GM19193 (cell line): Measurements from ENCODE around the gene MYO18A.
A peak's percentile ranks its signal among the peaks of the same experiment; 100 is the strongest.

ENCODE experiments used
- POLR2A ChIP-seq: IDR thresholded peaks from 4 replicates; pipeline ENCODE4 v1.6.1; 2011; ENCODE audit not compliant: insufficient read depth, insufficient read length; ENCODE audit errors: extremely low read depth

Gene MYO18A

DNA sequence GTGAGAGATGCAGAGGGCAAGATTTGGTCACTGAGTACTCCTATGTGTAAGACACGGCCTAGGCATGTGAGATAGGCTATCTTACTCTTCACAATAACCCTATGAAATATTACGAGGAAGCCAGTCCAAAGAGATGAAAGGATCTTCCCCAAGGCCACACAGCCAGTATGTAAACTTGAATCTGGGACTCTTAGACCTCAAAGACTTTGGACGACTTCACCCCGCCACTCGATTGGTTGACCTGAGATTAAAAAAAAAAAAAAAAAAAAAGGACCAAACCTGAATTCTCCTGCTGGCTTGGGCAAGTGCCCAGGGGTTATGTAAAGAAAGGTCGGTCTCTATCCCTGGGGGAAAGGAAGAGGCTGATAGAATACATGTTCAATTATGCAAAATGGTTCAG is 104.1 kb downstream of the MYO18A start:
- no peak for TF ChIP-seq POLR2A

DNA sequence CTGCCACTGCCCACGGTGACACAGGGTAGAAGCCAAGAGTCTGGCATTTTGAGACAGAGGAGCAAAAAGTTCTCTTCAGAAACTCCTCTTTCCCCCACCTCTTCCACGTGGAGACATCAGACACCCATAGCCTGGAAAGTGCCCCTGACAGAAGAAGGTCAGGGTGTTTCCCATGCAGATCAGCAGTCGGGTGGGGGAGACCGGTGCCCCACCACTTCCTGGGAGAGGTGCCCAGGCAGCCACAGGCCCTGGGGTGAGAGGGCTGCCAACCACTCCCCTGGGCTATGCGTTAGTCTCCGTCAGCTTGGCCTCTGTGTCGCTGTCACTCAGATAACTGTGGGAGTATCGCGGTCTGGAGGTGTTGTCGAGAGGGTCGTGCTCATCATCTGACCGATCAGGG is 105.7 kb downstream of the MYO18A start:
- no peak for TF ChIP-seq POLR2A

DNA sequence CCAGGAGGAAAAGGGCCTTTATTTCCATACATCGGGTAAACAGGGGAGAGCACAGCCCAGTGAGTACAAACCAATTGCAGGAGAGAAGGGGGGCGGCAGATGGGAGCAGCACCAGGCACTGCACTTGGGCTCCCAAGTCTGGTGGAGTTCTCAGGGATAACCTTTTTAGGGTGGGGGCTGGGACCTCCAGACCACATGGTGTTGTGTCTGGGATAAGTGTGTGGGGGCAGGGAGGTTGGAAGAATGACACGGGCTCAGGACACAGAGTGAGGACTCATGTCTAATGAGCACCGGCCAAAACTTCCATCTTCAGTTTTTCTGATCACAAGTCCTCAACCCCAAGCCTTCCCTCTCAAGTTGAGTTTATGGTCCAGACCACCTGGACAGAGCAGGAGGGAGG is 106.7 kb downstream of the MYO18A start:
- peak; percentile 25 for TF ChIP-seq POLR2A

DNA sequence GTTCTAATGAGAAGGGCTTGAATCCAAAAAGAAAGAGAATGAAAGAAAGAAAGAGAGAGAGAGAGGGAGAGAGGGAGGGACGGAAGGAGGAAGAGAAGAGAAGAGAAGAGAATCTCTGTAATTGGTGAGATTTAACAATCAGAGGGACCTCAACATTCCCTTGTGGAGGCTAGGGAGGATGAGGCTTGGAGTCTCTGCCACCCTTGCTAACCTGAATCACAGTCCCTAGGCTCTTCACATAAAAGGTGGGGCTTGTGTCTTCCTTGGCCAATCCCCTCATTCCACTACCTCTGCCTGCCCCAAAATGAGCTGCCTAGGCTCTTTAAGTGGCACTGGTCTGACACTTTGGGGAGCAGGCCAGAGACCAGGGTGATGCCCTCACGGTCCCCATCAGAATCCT is 107.2 kb downstream of the MYO18A start:
- TF ChIP-seq POLR2A: no peak

DNA sequence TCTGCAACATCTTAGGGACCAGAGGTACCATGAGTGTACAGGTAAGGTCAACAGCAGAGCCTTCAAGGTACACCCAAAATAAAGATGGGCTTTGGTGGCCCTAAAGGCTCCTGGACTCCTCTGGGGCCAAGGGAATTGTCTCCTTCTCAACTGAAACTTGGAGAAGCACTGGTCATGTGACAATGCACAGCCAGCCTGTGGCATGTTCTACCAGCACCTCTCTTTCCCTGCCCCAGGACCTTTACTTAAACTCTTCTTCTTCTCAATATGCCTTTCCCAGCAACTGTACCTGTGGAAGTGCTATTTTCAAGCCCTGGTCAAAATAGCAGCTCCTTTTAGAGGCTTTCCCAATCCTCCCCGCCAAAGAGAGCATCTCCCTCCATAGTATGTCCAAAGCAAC is 108.9 kb downstream of the MYO18A start:
- no peak for TF ChIP-seq POLR2A

DNA sequence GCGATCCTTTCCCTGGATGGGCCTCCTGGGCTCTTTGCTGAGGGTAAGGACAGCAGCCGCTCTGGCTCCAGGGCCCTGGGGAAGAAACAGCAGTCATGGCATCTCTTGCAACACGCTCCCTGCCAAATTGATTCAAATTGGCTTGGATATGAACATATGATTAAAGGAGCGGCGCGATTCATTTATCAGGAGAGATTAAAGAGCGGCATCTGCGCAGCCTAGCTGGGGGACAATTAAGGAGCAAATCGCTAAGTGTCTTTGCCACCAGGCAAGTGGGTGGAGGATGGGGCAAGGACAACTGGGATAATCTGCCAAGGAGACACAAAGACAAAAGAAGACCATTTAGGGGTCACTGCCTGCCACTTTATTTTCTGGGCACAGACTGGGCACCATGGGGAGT is 109.4 kb downstream of the MYO18A start:
- TF ChIP-seq POLR2A: no peak

DNA sequence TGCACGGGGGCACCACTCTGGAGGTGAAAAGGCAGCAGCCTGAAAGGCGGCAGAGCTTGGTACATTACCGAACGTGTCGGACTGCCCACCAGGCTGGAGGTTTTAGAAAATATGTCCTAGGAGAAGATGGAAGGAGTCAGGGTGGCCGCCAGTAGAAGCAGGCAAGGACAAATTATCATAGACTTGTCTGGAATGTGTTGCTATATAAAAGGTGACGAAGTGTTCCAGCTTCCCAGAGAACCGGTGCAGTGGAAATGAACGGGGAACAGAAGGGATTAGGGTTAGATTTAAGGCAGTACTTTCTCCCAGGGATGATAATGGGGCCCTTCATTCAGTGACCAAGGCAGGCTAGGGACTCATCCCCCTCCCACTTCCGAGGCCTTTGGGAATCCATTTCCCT is 109.9 kb downstream of the MYO18A start:
- no peak for TF ChIP-seq POLR2A

DNA sequence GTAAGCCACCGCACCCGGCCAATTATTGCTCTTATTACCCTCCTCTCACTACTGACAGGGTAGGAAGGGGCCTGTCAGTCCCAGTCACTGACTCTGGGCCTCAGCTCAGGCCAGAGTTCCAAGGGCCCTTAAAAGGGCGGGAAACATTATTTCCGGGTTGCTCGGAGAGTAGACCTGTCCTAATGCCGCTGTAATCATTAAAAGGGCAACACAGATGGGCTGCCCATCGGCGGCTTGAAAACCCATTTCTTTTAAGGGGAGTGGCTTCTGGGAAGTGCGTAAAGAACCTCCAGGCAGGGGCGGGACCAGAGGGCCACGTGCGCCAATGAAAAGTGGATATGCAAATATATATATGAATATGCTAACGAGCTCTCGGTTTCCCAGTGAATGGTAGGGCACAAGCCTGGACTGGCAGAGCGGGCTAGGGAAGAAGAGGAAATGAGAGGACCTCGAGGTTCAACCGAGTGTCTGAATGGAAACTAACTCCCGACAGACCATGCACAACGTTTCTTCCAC is 110.6 kb downstream of the MYO18A start:
- no peak for TF ChIP-seq POLR2A

DNA sequence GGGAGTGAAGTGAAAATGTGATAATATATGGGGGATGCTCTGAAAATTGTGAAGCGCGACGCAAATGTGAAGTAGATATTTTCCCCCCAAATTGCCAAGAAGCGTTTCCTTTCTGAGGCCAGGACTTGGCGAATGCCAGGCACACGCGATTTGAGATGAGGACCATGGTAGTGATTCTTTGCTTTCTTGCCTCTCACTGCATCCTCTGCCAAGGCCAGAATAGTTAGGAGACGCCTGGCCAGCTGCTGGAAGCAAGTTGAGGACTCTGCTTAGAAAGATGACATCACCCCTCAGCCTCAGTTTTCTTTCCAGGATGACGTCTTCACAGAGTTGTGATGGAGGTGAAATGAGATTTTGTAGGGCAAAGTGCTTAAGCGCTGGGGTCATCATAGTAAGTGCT is 111.4 kb downstream of the MYO18A start:
- no peak for TF ChIP-seq POLR2A

DNA sequence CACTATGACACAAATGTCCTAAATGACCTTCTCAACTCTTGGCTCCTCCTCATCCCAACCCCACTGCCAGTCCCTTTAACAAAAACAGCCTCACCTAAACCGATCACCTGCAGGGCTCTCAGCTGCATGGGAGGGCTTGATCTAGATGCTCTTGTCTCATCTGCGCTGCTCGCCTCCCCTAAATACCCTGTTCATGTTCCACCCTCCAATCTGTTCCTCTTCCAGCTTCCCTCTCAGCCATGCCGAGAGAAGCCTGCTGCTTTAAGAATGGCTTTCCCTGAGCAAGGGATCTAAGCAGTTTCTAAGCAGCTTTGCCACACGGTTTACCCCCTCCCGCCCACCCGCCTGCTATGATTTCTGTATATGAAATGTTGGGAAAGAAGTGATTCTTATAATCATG is 113.6 kb downstream of the MYO18A start:
- TF ChIP-seq POLR2A: no peak

DNA sequence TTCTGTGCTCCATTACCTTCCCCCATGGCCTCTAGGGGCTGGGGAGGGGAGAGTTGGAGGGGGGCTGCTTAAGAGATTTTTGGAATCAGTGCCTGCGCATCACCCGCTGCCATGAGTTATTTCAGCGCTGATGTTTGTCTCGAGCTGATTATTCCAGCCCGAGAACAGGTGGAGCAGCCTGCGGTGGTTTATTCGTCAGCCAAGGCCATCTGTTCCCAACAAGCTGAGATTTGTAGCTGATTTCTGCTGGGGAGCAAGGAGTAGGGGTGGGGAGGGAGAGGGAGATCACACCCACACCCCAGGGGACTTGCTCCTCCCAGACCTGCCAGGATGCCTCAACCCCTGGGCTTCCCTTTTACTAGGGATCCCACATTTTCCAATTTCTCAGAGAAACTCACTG is 114.2 kb downstream of the MYO18A start:
- TF ChIP-seq POLR2A: no peak

DNA sequence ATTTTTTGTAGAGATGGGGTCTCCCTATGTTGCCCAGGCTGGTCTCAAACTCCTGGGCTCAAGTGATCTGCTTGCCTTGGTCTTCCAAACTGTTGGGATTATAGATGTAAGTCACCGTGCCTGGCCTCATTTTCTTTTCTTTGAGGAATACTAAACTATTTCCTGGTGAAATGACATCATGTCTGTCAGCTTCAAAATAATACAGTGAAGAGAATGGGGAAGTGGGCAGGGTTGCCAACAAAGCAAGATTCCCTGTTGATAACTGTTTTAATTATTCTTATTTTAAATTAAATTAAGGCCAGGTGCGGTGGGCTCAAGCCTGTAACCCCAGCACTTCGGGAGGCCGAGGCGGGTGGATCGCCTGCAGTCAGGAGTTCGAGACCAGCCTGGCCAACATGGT is 116.2 kb downstream of the MYO18A start:
- TF ChIP-seq POLR2A: no peak

DNA sequence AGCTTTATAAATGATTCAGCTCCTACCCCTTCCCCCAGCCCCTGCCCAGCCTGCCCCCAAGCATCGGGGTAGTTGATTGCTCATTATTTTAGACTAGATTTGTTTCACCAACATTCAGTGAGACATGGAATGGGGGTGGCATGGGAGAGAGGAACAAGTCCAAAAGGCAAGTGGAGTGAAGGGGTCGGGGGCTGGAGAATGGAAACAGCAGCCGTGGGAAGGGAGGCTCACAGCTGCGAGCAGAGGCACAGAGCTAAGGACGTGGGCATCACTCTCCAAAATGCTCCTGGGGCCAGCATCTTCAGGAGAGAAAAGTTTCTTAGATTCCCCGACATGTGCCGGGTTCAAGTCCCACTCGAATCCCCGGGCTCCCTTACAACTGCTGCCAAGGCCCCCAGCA is 118.0 kb downstream of the MYO18A start:
- no peak for TF ChIP-seq POLR2A

DNA sequence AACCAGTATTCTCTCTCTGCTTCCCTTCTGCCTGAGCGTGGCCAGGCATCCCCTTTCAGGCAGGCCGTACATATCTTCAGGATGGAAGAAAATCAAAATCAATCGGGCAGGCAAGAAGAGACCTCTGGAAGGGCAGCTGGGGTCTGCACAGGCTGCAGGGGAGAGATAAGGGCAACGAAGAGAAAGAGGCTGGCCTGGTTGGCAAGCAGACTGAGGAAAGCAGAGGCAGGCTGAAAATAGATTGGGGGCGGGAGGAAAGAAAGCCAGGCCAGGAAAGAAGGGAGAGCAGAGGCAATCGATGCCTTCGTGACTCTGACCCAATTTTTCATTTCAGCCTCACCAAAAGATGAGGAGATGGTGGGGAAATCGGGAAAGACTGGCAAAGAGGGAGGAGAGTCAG is 119.2 kb downstream of the MYO18A start:
- no peak for TF ChIP-seq POLR2A

DNA sequence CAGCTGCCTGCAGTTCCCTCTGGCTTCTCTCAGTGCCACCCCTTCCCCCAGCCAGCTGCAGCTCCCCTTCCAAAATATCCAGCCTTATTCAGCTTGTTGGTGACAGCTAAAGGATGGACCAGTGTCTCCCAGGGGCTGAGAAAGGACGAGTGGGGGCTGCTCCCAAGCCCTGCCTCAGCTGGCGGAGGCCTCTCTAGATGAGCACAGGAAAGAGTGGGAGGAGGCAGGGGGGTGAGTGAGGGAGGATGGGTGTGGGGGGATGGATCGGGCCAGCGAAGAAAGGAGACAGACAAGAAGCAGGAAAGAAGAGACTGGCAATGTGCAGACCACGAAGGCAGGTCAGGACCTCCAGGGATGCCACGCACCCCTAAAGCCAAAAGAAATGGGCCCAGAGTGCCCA is 119.7 kb downstream of the MYO18A start:
- no peak for TF ChIP-seq POLR2A

DNA sequence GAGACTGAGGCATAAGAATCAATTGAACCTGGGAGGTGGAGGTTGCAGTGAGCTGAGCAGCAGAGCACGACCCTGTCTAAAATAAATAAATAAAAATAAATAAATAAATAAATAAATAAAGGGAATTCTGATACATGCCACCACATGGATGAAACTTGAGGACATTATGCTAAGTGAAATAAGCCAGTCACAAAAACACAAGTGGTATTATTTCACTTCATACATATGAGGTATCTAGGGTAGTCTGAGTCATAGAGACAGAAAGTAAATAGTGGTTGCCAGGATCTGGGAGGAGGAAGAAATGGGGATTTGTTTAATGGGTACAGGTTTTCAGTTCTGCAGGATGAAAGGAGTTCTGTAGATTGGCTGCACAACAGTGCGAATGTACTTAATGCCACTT is 120.9 kb downstream of the MYO18A start:
- TF ChIP-seq POLR2A: no peak

DNA sequence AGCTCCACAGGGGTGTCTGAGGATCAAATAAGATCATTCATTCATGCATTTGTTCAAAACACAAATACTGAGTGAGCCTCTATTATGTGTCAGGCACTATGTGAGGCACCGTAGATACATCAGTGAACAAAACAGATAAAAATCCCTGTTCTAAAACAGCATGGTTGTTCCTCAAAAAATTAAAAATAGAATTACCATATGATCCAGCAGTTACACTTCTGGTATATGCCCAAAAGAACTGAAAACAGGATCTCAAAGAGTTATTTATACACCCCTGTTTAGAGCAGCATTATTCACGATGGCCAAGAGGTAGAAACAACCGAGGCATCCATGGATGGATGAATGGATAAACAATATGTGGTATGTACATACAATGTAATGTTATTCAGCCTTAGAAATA is 121.8 kb downstream of the MYO18A start:
- TF ChIP-seq POLR2A: no peak
